A549 (cell line): ENCODE measurements around the gene PJVK. TPM values are rescaled to one million over a fixed set of nuclear protein-coding genes. Genes with fewer than 3 reads are reported as not detected.

Source experiments
- ATAC-seq, 2 experiments: fragments of 200-7000 bp in 1 of 2; fragments of >200 bp in 1 of 2; cut with Nextera tagmentation in 1 of 2; cut with Tn5 transposase in 1 of 2; 3 replicates each; pipeline versions ENCODE4 v1.8.0 to v1.9.1; 2018 to 2020; ENCODE audit warnings: mild to moderate bottlenecking in 1 of 2, moderate library complexity in 1 of 2
- CTCF ChIA-PET: fragments of 300-600 bp; sonication (Branson Sonifier 250); formaldehyde crosslinking; extraction: SDS; loops from one replicate; lab custom pipeline; 2021; ENCODE audit warnings: antibody characterized with exemption, inconsistent platforms; lab: Yijun Ruan, JAX
- POLR2A ChIA-PET: fragments of 350-600 bp; formaldehyde crosslinking; extraction: SDS; loops from one replicate; lab custom pipeline; 2021; ENCODE audit warnings: antibody characterized with exemption, inconsistent platforms; lab: Yijun Ruan, JAX
- DNase-seq, 2 experiments: peaks; one replicate each; pipeline versions ENCODE4 v3.0.0 to v3.0.0-alpha.2; 2011 to 2016; ENCODE audit warnings: low read depth in 1 of 2, low spot score in 1 of 2
- FAIRE-seq: peaks from 2 replicates; lab custom pipeline; 2011; peaks lifted over from hg19 to GRCh38; lab: Jason Lieb, UNC
- H3K27ac ChIP-seq, 2 experiments: fragments of >200 bp; sonication (Bioruptor Twin); formaldehyde crosslinking; 3 replicates each; pipeline ENCODE4 v1.5.1; 2016 to 2017
- H3K4me1 ChIP-seq: fragments of >200 bp; sonication (Bioruptor Twin); formaldehyde crosslinking; 3 replicates; pipeline ENCODE4 v1.6.1; 2016
- H3K4me2 ChIP-seq: fragments of >200 bp; sonication (Bioruptor Twin); formaldehyde crosslinking; 3 replicates; pipeline ENCODE4 v1.6.1; 2016
- H3K4me3 ChIP-seq: fragments of >200 bp; sonication (Bioruptor Twin); formaldehyde crosslinking; 3 replicates; pipeline ENCODE4 v1.5.1; 2016
- H3K9me3 ChIP-seq: fragments of >200 bp; sonication (Bioruptor Twin); formaldehyde crosslinking; 3 replicates; pipeline ENCODE4 v1.6.1; 2016
- CBX8 ChIP-seq: fragments of 200-600 bp; sonication (generic); IDR thresholded peaks from 2 replicates; pipeline ENCODE4 v1.6.1; 2016
- CEBPB ChIP-seq, 2 experiments: fragments of >200 bp in 1 of 2; sonication (Bioruptor Twin) in 1 of 2; formaldehyde crosslinking in 1 of 2; IDR thresholded peaks; 2 replicates each; pipeline ENCODE4 v1.6.1; 2012 to 2016
- CHD4 ChIP-seq: fragments of 200-600 bp; sonication (generic); IDR thresholded peaks from 2 replicates; pipeline ENCODE4 v1.6.1; 2016; ENCODE audit warnings: antibody characterized with exemption, mild to moderate bottlenecking, borderline replicate concordance
- EP300 ChIP-seq, 2 experiments: fragments of >200 bp; sonication (Bioruptor Twin); formaldehyde crosslinking; IDR thresholded peaks; 2 replicates in 1 of 2; 3 replicates in 1 of 2; pipeline ENCODE4 v1.6.1; 2016 to 2017
- FOSL2 ChIP-seq, 2 experiments: fragments of 450-650 bp in 1 of 2; fragments of >200 bp in 1 of 2; sonication (Bioruptor Twin) in 1 of 2; formaldehyde crosslinking; IDR thresholded peaks; 2 replicates each; pipeline versions ENCODE4 v1.5.0 to v1.6.1; 2016 to 2020; ENCODE audit warnings: mild to moderate bottlenecking in 1 of 2, moderate library complexity in 1 of 2
- HEYL ChIP-seq: fragments of 250-450 bp; sonication (Bioruptor Pico); IDR thresholded peaks from 2 replicates; pipeline ENCODE4 v1.8.0; 2021; ENCODE audit warnings: mild to moderate bottlenecking, moderate library complexity
- HOXB5 ChIP-seq: fragments of 250-450 bp; sonication (Bioruptor Pico); IDR thresholded peaks from 2 replicates; pipeline ENCODE4 v1.5.0; 2020; ENCODE audit warnings: mild to moderate bottlenecking, moderate library complexity
- JUN ChIP-seq, 2 experiments: fragments of >200 bp; sonication (Bioruptor Twin); formaldehyde crosslinking; IDR thresholded peaks; 2 replicates in 1 of 2; 3 replicates in 1 of 2; pipeline ENCODE4 v1.6.1; 2016 to 2017
- KDM1A ChIP-seq: fragments of 200-600 bp; sonication (generic); IDR thresholded peaks from 2 replicates; pipeline ENCODE4 v1.6.1; 2016; ENCODE audit warnings: low read depth, mild to moderate bottlenecking
- MAFK ChIP-seq: fragments of 450-650 bp; IDR thresholded peaks from 2 replicates; pipeline ENCODE4 v1.6.1; 2014; ENCODE audit not compliant: partially characterized antibody
- MYC ChIP-seq: IDR thresholded peaks from 2 replicates; pipeline ENCODE4 v1.6.1; 2012; ENCODE audit warnings: mild to moderate bottlenecking, inconsistent platforms, low read length, improper control_type of control experiment, borderline replicate concordance
- NPAS2 ChIP-seq: fragments of 250-450 bp; sonication (Bioruptor Pico); IDR thresholded peaks from 2 replicates; pipeline ENCODE4 v1.8.0; 2022; ENCODE audit warnings: mild to moderate bottlenecking, moderate library complexity, borderline replicate concordance
- PHF8 ChIP-seq: fragments of 200-600 bp; sonication (generic); IDR thresholded peaks from 2 replicates; pipeline ENCODE4 v1.6.1; 2016; ENCODE audit warnings: low read depth, mild to moderate bottlenecking, antibody characterized with exemption, moderate library complexity, borderline replicate concordance
- RARB ChIP-seq: fragments of 250-450 bp; sonication (Bioruptor Pico); IDR thresholded peaks from 2 replicates; pipeline ENCODE4 v1.8.0; 2021; ENCODE audit warnings: mild to moderate bottlenecking, moderate library complexity
- RCOR1 ChIP-seq: fragments of 150-350 bp; IDR thresholded peaks from 2 replicates; pipeline ENCODE4 v1.6.1; 2014; ENCODE audit warnings: antibody characterized with exemption, low read length, low read depth
- TP53 ChIP-seq: fragments of 250-450 bp; sonication (Bioruptor Pico); IDR thresholded peaks from 2 replicates; pipeline ENCODE4 v1.5.0; 2021; ENCODE audit warnings: mild to moderate bottlenecking, moderate library complexity
- ZFP36 ChIP-seq: fragments of 450-650 bp; IDR thresholded peaks from 2 replicates; pipeline ENCODE4 v1.6.1; 2014; ENCODE audit warnings: borderline replicate concordance; ENCODE audit not compliant: partially characterized antibody
- WGBS: methylation state at CpG from one replicate; pipeline ENCODE4 v1.1.6; 2017; ENCODE audit errors: missing lambda C conversion rate; 5-methylcytosine and 5-hydroxymethylcytosine counted together
- polyA plus RNA-seq, 4 experiments: library from polyadenylated mRNA; depleted of rRNA in 3 of 4; stranded (reverse); fragments of >200 nt; fragmentation: RNase III in 1 of 4; extraction: RNeasy Plus Mini Kit Qiagen cat#74134 plus additional on column Dnase treatment in 1 of 4; gene quantifications; 2 replicates in 3 of 4; 3 replicates in 1 of 4; pipeline ENCODE4 v1.2.3, GENCODE V29; 2011 to 2017
- TF ChIP-seq, protein P1 (sequence below): fragments of 450-650 bp; IDR thresholded peaks from 2 replicates; pipeline ENCODE4 v1.6.1; 2014; ENCODE audit warnings: antibody characterized with exemption
- TF ChIP-seq, protein P2 (sequence below): IDR thresholded peaks from 2 replicates; pipeline ENCODE4 v1.6.1; 2012
- TF ChIP-seq, protein P3 (sequence below): fragments of >200 bp; sonication (Bioruptor Twin); formaldehyde crosslinking; IDR thresholded peaks from 3 replicates; pipeline ENCODE4 v1.5.1; 2016
- TF ChIP-seq, protein P4 (sequence below): fragments of >200 bp; sonication (Bioruptor Twin); formaldehyde crosslinking; IDR thresholded peaks from 3 replicates; pipeline ENCODE4 v1.6.1; 2016
- TF ChIP-seq, protein P5 (sequence below): fragments of 200-600 bp; sonication (generic); IDR thresholded peaks from 2 replicates; pipeline ENCODE4 v1.6.1; 2016; ENCODE audit warnings: antibody characterized with exemption, mild to moderate bottlenecking, moderate library complexity
- TF ChIP-seq, protein P6 (sequence below): fragments of 250-450 bp; sonication (Bioruptor Pico); IDR thresholded peaks from 2 replicates; pipeline ENCODE4 v1.5.0; 2021; ENCODE audit warnings: mild to moderate bottlenecking, moderate library complexity, borderline replicate concordance

Gene PJVK
- polyA plus RNA-seq, 2 of the 4 experiments (the other 2 are of a cell fraction): 3.6 to 10.1 TPM

DNA sequence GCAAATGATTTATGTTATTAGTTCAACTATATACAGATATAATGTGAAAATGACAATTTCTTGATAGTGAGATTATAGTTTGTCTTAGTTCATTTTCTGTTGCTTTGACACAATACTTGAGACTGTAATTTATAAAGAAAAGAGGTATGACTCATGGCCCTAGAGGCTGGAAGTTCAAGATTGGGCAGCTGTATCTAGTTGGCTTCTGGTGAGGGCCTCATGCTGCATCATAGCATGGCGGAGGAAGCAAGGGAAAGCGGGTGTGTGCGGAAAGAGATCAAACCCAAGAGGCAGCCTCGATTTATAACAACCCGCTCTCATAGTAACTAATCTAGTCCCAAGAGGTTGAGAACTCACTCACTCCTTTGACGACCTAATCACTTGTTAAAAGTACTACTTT lies 40.4 kb downstream of the PJVK start (continued):
- TF ChIP-seq, protein P1, sequence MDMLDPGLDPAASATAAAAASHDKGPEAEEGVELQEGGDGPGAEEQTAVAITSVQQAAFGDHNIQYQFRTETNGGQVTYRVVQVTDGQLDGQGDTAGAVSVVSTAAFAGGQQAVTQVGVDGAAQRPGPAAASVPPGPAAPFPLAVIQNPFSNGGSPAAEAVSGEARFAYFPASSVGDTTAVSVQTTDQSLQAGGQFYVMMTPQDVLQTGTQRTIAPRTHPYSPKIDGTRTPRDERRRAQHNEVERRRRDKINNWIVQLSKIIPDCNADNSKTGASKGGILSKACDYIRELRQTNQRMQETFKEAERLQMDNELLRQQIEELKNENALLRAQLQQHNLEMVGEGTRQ: no peak
- TF ChIP-seq JUN (IDR thresholded peaks at IDR 0.05): no peak
- no peak for TF ChIP-seq RCOR1
- TF ChIP-seq CEBPB (IDR thresholded peaks at IDR 0.05): no peak
- no peak for TF ChIP-seq RARB (CRISPR knock-in tag)
- TF ChIP-seq MYC: no peak
- TF ChIP-seq FOSL2 (IDR thresholded peaks at IDR 0.05): no peak
- no peak for TF ChIP-seq FOSL2 (CRISPR knock-in tag; IDR thresholded peaks at IDR 0.05)

DNA sequence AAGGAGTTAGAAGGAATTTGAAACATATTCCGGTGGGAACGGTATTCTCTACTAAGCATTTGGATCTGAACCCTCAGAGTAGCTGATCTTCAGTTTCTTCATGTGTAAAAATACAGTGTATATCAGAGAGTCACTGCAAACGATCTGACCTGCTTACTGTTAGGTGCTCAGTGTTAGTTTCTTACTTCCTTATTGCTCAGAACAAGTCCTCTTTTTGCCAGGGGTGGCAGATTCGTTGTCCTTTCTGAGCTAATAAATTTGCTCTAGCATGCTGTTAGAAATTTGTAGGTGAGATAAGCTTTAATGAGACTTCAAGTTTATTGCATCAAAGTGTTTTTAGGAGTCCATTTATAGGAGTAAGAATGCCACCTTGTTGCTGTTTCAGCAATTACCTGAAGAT lies 44.9 kb downstream of the PJVK start:
- Histone ChIP-seq H3K4me1 (no peaks in the 10 kb centered on the region), H3K4me2 (no peak overlapping the region), H3K9me3 (no peaks in the 10 kb centered on the region), H3K4me3 (no peak overlapping the region), H3K27ac (no peak overlapping the region)
- no peak for FAIRE-seq
- no peak for DNase-seq
- POLR2A ChIA-PET: no interaction called here
- TF ChIP-seq HEYL (CRISPR knock-in tag) (no peak), RARB (CRISPR knock-in tag) (no peak), FOSL2 (IDR thresholded peaks at IDR 0.05) (no peak), FOSL2 (CRISPR knock-in tag; IDR thresholded peaks at IDR 0.05) (no peak), ZFP36 (no peak), KDM1A (no peak), JUN (IDR thresholded peaks at IDR 0.05) (no peak), TP53 (CRISPR knock-in tag) (no peak)
- TF ChIP-seq, protein P2, sequence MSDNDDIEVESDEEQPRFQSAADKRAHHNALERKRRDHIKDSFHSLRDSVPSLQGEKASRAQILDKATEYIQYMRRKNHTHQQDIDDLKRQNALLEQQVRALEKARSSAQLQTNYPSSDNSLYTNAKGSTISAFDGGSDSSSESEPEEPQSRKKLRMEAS: no peak
- TF ChIP-seq, protein P3, sequence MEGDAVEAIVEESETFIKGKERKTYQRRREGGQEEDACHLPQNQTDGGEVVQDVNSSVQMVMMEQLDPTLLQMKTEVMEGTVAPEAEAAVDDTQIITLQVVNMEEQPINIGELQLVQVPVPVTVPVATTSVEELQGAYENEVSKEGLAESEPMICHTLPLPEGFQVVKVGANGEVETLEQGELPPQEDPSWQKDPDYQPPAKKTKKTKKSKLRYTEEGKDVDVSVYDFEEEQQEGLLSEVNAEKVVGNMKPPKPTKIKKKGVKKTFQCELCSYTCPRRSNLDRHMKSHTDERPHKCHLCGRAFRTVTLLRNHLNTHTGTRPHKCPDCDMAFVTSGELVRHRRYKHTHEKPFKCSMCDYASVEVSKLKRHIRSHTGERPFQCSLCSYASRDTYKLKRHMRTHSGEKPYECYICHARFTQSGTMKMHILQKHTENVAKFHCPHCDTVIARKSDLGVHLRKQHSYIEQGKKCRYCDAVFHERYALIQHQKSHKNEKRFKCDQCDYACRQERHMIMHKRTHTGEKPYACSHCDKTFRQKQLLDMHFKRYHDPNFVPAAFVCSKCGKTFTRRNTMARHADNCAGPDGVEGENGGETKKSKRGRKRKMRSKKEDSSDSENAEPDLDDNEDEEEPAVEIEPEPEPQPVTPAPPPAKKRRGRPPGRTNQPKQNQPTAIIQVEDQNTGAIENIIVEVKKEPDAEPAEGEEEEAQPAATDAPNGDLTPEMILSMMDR: no peak
- TF ChIP-seq, protein P4, sequence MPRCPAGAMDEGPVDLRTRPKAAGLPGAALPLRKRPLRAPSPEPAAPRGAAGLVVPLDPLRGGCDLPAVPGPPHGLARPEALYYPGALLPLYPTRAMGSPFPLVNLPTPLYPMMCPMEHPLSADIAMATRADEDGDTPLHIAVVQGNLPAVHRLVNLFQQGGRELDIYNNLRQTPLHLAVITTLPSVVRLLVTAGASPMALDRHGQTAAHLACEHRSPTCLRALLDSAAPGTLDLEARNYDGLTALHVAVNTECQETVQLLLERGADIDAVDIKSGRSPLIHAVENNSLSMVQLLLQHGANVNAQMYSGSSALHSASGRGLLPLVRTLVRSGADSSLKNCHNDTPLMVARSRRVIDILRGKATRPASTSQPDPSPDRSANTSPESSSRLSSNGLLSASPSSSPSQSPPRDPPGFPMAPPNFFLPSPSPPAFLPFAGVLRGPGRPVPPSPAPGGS: no peak
- WGBS: 79% methylated on average over 4 of the region's 4 CpGs
- CTCF ChIA-PET: no interaction called here
- no peak for ATAC-seq

DNA sequence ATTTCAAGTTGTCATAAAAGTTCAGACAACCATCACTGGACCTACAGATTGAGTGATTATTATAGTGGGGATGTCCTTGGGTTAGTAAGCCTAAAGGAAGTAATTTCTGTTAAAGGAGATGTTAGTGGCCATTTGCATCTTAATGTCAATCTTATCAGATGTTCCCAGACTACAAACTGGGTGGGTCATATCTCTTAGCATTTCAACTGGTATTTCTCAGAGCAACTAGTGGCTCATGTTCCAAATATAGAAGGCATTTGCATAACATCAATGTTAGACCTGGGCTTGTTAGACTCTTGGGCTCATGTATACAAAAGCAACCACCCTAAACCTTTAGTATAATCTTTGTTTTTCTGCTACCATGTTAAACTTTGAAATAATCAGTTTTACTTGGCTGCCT lies 47.0 kb downstream of the PJVK start:
- Histone ChIP-seq H3K4me3 (no peak overlapping the region), H3K27ac (no peak overlapping the region), H3K4me1 (no peaks in the 10 kb centered on the region), H3K9me3 (no peaks in the 10 kb centered on the region), H3K4me2 (no peak overlapping the region)
- FAIRE-seq (no peak), DNase-seq (no peak), ATAC-seq (no peak)
- ChIA-PET POLR2A (no interaction called here), CTCF (no interaction called here)
- TF ChIP-seq, protein P5, sequence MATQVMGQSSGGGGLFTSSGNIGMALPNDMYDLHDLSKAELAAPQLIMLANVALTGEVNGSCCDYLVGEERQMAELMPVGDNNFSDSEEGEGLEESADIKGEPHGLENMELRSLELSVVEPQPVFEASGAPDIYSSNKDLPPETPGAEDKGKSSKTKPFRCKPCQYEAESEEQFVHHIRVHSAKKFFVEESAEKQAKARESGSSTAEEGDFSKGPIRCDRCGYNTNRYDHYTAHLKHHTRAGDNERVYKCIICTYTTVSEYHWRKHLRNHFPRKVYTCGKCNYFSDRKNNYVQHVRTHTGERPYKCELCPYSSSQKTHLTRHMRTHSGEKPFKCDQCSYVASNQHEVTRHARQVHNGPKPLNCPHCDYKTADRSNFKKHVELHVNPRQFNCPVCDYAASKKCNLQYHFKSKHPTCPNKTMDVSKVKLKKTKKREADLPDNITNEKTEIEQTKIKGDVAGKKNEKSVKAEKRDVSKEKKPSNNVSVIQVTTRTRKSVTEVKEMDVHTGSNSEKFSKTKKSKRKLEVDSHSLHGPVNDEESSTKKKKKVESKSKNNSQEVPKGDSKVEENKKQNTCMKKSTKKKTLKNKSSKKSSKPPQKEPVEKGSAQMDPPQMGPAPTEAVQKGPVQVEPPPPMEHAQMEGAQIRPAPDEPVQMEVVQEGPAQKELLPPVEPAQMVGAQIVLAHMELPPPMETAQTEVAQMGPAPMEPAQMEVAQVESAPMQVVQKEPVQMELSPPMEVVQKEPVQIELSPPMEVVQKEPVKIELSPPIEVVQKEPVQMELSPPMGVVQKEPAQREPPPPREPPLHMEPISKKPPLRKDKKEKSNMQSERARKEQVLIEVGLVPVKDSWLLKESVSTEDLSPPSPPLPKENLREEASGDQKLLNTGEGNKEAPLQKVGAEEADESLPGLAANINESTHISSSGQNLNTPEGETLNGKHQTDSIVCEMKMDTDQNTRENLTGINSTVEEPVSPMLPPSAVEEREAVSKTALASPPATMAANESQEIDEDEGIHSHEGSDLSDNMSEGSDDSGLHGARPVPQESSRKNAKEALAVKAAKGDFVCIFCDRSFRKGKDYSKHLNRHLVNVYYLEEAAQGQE: no peak
- TF ChIP-seq TP53 (CRISPR knock-in tag) (no peak), CBX8 (no peak), PHF8 (no peak), MAFK (no peak), KDM1A (no peak), NPAS2 (no peak), HOXB5 (CRISPR knock-in tag) (no peak), EP300 (IDR thresholded peaks at IDR 0.05) (no peak), CHD4 (no peak)
- TF ChIP-seq, protein P6, sequence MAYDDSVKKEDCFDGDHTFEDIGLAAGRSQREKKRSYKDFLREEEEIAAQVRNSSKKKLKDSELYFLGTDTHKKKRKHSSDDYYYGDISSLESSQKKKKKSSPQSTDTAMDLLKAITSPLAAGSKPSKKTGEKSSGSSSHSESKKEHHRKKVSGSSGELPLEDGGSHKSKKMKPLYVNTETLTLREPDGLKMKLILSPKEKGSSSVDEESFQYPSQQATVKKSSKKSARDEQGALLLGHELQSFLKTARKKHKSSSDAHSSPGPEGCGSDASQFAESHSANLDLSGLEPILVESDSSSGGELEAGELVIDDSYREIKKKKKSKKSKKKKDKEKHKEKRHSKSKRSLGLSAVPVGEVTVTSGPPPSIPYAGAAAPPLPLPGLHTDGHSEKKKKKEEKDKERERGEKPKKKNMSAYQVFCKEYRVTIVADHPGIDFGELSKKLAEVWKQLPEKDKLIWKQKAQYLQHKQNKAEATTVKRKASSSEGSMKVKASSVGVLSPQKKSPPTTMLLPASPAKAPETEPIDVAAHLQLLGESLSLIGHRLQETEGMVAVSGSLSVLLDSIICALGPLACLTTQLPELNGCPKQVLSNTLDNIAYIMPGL (CRISPR knock-in tag): no peak
- TF ChIP-seq, protein P2: no peak
- TF ChIP-seq, protein P4: no peak
